ENCODE data around the gene BLMH.

DNA sequence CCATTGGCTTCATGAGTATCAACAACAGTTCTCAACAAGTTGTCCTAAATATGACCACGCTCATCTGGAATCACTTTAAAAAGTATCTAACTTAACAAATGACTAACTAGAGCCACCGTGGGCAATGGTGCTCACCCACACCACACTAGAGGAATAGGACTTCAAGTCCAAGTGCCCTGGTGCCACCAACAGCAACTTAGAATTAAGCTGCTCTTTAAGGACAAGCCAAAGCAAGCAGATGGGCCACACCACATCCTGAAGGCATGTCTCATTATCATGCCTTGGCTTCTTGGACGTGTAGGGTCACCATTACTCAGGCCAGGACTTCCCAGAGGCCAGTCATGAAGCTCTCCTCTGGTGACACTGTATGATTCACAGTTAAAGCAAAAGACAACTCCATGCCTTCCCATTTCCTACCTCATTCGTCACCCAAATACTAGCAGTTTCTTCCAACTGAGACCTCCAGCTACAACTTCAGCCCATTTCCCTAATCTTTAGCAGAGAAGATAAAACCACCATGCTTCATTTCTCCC is 46.8 kb downstream of the BLMH start:
- no peak for TF ChIP-seq EZH2phosphoT487 (IDR thresholded peaks at IDR 0.05; ENCODE audit: borderline replicate concordance)
- TF ChIP-seq, protein P1, sequence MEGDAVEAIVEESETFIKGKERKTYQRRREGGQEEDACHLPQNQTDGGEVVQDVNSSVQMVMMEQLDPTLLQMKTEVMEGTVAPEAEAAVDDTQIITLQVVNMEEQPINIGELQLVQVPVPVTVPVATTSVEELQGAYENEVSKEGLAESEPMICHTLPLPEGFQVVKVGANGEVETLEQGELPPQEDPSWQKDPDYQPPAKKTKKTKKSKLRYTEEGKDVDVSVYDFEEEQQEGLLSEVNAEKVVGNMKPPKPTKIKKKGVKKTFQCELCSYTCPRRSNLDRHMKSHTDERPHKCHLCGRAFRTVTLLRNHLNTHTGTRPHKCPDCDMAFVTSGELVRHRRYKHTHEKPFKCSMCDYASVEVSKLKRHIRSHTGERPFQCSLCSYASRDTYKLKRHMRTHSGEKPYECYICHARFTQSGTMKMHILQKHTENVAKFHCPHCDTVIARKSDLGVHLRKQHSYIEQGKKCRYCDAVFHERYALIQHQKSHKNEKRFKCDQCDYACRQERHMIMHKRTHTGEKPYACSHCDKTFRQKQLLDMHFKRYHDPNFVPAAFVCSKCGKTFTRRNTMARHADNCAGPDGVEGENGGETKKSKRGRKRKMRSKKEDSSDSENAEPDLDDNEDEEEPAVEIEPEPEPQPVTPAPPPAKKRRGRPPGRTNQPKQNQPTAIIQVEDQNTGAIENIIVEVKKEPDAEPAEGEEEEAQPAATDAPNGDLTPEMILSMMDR (conservative IDR thresholded peaks at IDR 0.05; ENCODE audit: low read length), result no peak
